ENCODE measurements around the gene ACBD4. TPM values are rescaled to one million over a fixed set of nuclear protein-coding genes. Genes with fewer than 3 reads are reported as not detected.

The ACBD4 gene
- total and polyA plus RNA-seq, 2 of the 13 experiments (the other 11 are each of a cell fraction or from before 2014, with no cell fraction given): 16.1 to 26.9 TPM

GRCh38 chr17:45146890-45147580 is 11.5 kb downstream of the ACBD4 start (continued):
- TF ChIP-seq, protein P1, sequence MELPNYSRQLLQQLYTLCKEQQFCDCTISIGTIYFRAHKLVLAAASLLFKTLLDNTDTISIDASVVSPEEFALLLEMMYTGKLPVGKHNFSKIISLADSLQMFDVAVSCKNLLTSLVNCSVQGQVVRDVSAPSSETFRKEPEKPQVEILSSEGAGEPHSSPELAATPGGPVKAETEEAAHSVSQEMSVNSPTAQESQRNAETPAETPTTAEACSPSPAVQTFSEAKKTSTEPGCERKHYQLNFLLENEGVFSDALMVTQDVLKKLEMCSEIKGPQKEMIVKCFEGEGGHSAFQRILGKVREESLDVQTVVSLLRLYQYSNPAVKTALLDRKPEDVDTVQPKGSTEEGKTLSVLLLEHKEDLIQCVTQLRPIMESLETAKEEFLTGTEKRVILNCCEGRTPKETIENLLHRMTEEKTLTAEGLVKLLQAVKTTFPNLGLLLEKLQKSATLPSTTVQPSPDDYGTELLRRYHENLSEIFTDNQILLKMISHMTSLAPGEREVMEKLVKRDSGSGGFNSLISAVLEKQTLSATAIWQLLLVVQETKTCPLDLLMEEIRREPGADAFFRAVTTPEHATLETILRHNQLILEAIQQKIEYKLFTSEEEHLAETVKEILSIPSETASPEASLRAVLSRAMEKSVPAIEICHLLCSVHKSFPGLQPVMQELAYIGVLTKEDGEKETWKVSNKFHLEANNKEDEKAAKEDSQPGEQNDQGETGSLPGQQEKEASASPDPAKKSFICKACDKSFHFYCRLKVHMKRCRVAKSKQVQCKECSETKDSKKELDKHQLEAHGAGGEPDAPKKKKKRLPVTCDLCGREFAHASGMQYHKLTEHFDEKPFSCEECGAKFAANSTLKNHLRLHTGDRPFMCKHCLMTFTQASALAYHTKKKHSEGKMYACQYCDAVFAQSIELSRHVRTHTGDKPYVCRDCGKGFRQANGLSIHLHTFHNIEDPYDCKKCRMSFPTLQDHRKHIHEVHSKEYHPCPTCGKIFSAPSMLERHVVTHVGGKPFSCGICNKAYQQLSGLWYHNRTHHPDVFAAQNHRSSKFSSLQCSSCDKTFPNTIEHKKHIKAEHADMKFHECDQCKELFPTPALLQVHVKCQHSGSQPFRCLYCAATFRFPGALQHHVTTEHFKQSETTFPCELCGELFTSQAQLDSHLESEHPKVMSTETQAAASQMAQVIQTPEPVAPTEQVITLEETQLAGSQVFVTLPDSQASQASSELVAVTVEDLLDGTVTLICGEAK (IDR thresholded peaks at IDR 0.05): no peak
- TF ChIP-seq, protein P1 (CRISPR knock-in tag; IDR thresholded peaks at IDR 0.05): no peak
- TF ChIP-seq ZNF614 (CRISPR knock-in tag; IDR thresholded peaks at IDR 0.05; ENCODE audit: borderline replicate concordance): no peak
- TF ChIP-seq RFXANK (CRISPR knock-in tag; IDR thresholded peaks at IDR 0.05): no peak
- TF ChIP-seq ZNF644 (CRISPR knock-in tag; IDR thresholded peaks at IDR 0.05; ENCODE audit: low read depth): no peak
- TF ChIP-seq, protein P2, sequence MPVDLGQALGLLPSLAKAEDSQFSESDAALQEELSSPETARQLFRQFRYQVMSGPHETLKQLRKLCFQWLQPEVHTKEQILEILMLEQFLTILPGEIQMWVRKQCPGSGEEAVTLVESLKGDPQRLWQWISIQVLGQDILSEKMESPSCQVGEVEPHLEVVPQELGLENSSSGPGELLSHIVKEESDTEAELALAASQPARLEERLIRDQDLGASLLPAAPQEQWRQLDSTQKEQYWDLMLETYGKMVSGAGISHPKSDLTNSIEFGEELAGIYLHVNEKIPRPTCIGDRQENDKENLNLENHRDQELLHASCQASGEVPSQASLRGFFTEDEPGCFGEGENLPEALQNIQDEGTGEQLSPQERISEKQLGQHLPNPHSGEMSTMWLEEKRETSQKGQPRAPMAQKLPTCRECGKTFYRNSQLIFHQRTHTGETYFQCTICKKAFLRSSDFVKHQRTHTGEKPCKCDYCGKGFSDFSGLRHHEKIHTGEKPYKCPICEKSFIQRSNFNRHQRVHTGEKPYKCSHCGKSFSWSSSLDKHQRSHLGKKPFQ (CRISPR knock-in tag; IDR thresholded peaks at IDR 0.05; ENCODE audit: insufficient replicate concordance): no peak
- no peak for TF ChIP-seq ZKSCAN8 (CRISPR knock-in tag; IDR thresholded peaks at IDR 0.05; ENCODE audit: borderline replicate concordance)
- TF ChIP-seq ZNF646 (CRISPR knock-in tag; IDR thresholded peaks at IDR 0.05): no peak
- peak; percentile 10 for TF ChIP-seq ELF1 (CRISPR knock-in tag; IDR thresholded peaks at IDR 0.05)
- TF ChIP-seq DNMT3B (CRISPR knock-in tag; conservative IDR thresholded peaks at IDR 0.05): no peak
- TF ChIP-seq WIZ (CRISPR knock-in tag; IDR thresholded peaks at IDR 0.05): peak; percentile 57; the same call in 1 of the 2 replicates
- no peak for TF ChIP-seq ZNF460 (CRISPR knock-in tag; IDR thresholded peaks at IDR 0.05; ENCODE audit: borderline replicate concordance)
- no peak for TF ChIP-seq ZNF354B (CRISPR knock-in tag; IDR thresholded peaks at IDR 0.05)
